ENCODE results near the gene PTPRD.

- TF ChIP-seq CTCF (IDR thresholded peaks at IDR 0.05 in 8 of 11, conservative IDR thresholded peaks at IDR 0.05 in 3 of 11) (no peak), POLR2A (IDR thresholded peaks at IDR 0.05) (no peak), POLR2AphosphoS5 (IDR thresholded peaks at IDR 0.05) (no peak)
Observed at GRCh38 chr9:8816361-8816760, 1796.4 kb downstream of the PTPRD start.
